Measurements from ENCODE around the gene CCDC177. TPM values are rescaled to one million over a fixed set of nuclear protein-coding genes. Genes with fewer than 3 reads are reported as not detected.

CCDC177 gene
- total RNA-seq, 6 experiments from 2014 or later, result 0.06 to 0.11 (median 0.07) TPM; not detected in 3

DNA sequence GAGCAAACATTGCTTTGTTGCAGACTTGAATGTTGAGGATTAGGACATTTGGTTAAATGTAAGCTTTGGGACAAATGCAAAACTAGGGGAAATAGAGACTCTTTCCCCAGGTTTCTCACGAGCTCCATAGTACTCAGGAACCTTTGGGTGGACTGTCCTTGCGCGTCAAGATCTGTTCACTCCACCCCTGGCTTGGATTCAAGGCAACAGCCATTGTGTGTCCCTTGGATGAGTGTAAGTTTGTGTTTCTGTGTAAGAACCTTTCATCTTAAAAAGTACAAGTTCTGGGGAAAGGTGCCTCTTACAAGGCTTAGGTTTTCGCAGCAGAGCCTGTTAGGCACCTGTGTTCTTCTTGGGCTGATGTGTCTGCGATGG lies 40.4 kb upstream of the CCDC177 start:
- ATAC-seq (no peak), DNase-seq (no peak)
- no peaks in the 10 kb centered on the region for H3K27me3 ChIP-seq
- H3K36me3 ChIP-seq, result no peaks in the 10 kb centered on the region
- intact Hi-C loops (cut with DNase I), result no loop called here
- peaks cover 0 to 49% (median 29%) of the 10 kb centered on the region in 4 donors for H3K4me1 ChIP-seq
- no peak overlapping the region for H3K4me3 ChIP-seq
- WGBS (ENCODE audit: insufficient coverage, low coverage, low lambda C conversion rate, missing lambda C conversion rate), result 60% methylated on average over 5 of the region's 5 CpGs
- H3K27ac ChIP-seq, result peak overlapping the region; percentile 1 to 72 (median 70)
- H3K9me3 ChIP-seq, result no peaks in the 10 kb centered on the region
- TF ChIP-seq, protein P1, sequence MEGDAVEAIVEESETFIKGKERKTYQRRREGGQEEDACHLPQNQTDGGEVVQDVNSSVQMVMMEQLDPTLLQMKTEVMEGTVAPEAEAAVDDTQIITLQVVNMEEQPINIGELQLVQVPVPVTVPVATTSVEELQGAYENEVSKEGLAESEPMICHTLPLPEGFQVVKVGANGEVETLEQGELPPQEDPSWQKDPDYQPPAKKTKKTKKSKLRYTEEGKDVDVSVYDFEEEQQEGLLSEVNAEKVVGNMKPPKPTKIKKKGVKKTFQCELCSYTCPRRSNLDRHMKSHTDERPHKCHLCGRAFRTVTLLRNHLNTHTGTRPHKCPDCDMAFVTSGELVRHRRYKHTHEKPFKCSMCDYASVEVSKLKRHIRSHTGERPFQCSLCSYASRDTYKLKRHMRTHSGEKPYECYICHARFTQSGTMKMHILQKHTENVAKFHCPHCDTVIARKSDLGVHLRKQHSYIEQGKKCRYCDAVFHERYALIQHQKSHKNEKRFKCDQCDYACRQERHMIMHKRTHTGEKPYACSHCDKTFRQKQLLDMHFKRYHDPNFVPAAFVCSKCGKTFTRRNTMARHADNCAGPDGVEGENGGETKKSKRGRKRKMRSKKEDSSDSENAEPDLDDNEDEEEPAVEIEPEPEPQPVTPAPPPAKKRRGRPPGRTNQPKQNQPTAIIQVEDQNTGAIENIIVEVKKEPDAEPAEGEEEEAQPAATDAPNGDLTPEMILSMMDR (IDR thresholded peaks at IDR 0.05), result no peak
- TF ChIP-seq POLR2A (IDR thresholded peaks at IDR 0.05), result no peak

DNA sequence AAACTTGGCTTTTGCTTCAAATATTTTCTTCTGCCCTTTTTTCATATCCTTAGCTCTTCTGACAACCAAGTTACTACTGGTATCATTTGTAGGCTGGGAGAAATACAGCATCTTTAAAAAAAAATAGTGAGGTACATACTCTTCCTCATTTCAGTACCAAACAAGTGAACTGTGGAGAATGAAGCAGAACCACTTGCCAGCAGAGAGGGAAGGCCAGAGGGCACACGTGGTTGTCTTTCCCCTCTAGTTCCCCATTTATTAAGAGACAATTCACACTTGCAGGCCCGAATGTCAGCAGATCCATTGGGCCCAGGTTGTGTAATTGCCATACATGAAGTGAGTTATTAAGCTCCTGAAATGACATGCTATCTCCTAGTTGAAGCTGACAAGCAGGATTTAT lies 39.9 kb upstream of the CCDC177 start:
- H3K4me1 ChIP-seq, result peaks cover 0 to 49% (median 29%) of the 10 kb centered on the region in 4 donors
- no peaks in the 10 kb centered on the region for H3K9me3 ChIP-seq
- 7% methylated on average over 2 of the region's 2 CpGs for WGBS (ENCODE audit: insufficient coverage, low coverage, low lambda C conversion rate, missing lambda C conversion rate)
- no peak overlapping the region for H3K4me3 ChIP-seq
- ATAC-seq (peak in 1 of 4 donors; percentile 1), DNase-seq (peak in 1 of 3 donors; percentile 35)
- no peak for TF ChIP-seq POLR2A (IDR thresholded peaks at IDR 0.05)
- TF ChIP-seq, protein P1 (IDR thresholded peaks at IDR 0.05), result no peak
- intact Hi-C loops (cut with DNase I), result no loop called here
- peak overlapping the region in 2 of 3 donors; percentile 72 to 98 for H3K27ac ChIP-seq
- H3K36me3 ChIP-seq, result no peaks in the 10 kb centered on the region
- no peaks in the 10 kb centered on the region for H3K27me3 ChIP-seq

DNA sequence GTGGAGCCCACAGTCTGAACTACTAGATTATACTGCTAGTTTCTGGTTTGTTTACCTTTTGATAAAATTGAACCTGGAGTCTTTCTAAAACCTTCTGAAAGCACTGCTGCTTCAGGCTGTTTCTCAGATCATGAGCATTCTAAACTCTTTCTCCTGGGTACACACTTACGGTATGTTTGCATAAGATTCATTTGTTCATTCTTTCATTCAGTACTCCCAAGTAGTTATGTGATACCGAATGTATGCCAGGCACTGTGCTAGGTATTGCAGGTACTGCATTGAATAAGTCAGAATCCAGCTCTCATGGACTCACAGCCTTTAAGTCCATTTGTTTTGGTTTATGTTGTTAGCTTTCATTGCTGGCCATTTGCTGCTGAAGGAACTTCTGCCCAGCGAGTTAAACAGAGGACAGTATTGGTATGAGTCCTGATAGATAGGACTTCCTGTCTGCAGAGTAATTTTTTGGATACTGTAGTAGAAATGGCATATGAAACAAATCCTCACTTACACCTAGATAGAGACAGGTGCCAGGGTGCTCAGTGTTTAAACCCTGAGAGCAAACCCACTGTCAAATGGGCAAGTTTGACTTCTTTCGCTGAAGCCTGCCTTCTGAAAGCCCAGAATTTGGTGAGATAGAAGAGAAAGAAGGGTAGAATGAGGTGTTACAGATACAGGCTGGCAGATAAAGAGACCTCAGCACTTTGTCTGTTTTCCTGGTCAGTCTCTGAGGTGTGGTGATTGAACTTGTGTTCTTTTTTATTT lies 38.8 kb upstream of the CCDC177 start:
- Histone ChIP-seq H3K4me1 (peaks cover 0 to 47% (median 25%) of the 10 kb centered on the region in 4 donors), H3K36me3 (no peaks in the 10 kb centered on the region), H3K27ac (peak overlapping the region; percentile 22 to 98 (median 95)), H3K27me3 (no peaks in the 10 kb centered on the region), H3K9me3 (no peaks in the 10 kb centered on the region), H3K4me3 (peak overlapping the region in 2 of 3 donors; percentile 71 to 77)
- WGBS (ENCODE audit: insufficient coverage, low coverage, low lambda C conversion rate, missing lambda C conversion rate), result 28% methylated on average over 4 of the region's 4 CpGs
- DNase-seq (no peak), ATAC-seq (no peak)
- TF ChIP-seq, protein P1 (IDR thresholded peaks at IDR 0.05), result no peak
- no peak for TF ChIP-seq POLR2A (IDR thresholded peaks at IDR 0.05)
- intact Hi-C loops (cut with DNase I), result no loop called here

DNA sequence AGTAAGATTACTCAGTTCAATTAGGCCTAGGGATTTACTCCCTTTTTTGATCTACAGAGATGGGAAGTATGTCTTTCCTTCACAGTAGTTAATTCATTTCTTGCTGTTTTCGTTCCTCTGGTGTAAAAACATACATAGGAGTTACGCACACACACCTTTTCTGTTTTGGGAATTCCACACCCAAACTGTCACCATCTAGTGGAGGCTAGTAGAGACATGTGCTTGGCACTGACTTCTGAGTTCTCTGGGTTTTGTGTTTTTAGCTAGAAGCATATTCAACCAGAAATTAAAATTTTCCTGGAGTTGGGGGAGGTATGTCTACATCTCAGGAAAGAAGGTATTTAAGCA lies 38.1 kb upstream of the CCDC177 start:
- intact Hi-C loops (cut with DNase I), result no loop called here
- WGBS (ENCODE audit: insufficient coverage, low coverage, low lambda C conversion rate, missing lambda C conversion rate), result 0% methylated on average over 2 of the region's 2 CpGs
- ATAC-seq, result peak in 2 of 4 donors; percentile 10 to 18

More for the DNA sequence above, 38.1 kb upstream of the CCDC177 start:
- no peaks in the 10 kb centered on the region for H3K27me3 ChIP-seq
- no peak for DNase-seq
- H3K4me1 ChIP-seq, result peaks cover 0 to 40% (median 23%) of the 10 kb centered on the region in 4 donors
- no peaks in the 10 kb centered on the region for H3K9me3 ChIP-seq
- peak overlapping the region; percentile 93 to 98 (median 95) for H3K27ac ChIP-seq
- H3K4me3 ChIP-seq, result peak overlapping the region; percentile 71 to 77 (median 74)
- no peak for TF ChIP-seq POLR2A (IDR thresholded peaks at IDR 0.05)
- TF ChIP-seq, protein P1 (IDR thresholded peaks at IDR 0.05), result peak in 2 of 4 donors; percentile 26 to 40
- H3K36me3 ChIP-seq, result no peaks in the 10 kb centered on the region

All from right lobe of liver (tissue), 6 donors.